PC-3 (cell line): Measurements from ENCODE around the gene HMCN2.

ENCODE experiments used
- EZH2 ChIP-seq: fragments of 300-600 bp; sonication (generic); IDR thresholded peaks from one replicate; pipeline ENCODE4 v1.6.1; 2017; ENCODE audit warnings: antibody characterized with exemption, mild to moderate bottlenecking, low read length; ENCODE audit not compliant: unreplicated experiment
- TF ChIP-seq, protein P1 (sequence below): fragments of 300-600 bp; sonication (generic); conservative IDR thresholded peaks from 2 replicates; pipeline ENCODE4 v1.5.1; 2017; ENCODE audit warnings: antibody characterized with exemption, low read depth, mild to moderate bottlenecking, low read length

DNA sequence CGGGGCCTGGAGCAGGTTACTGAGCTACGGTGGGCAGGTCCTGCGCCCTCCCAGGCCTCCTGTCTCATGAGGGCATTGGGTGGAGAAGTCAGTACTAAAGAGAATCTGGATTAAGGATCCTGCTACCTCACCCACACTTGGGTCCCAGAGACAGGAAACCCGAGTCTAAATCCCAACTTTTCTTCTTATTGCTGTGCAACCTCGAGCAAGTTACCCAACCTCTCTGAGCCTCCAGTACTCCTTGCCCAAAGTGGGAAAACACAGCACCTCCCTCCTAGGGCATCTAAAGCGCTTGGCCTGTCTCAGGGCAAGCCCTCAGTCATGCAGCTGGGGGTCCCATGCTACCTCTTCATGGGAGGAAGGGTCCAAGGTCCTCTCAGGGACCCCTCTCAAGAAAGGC, 207.4 kb downstream of the HMCN2 start:
- TF ChIP-seq, protein P1, sequence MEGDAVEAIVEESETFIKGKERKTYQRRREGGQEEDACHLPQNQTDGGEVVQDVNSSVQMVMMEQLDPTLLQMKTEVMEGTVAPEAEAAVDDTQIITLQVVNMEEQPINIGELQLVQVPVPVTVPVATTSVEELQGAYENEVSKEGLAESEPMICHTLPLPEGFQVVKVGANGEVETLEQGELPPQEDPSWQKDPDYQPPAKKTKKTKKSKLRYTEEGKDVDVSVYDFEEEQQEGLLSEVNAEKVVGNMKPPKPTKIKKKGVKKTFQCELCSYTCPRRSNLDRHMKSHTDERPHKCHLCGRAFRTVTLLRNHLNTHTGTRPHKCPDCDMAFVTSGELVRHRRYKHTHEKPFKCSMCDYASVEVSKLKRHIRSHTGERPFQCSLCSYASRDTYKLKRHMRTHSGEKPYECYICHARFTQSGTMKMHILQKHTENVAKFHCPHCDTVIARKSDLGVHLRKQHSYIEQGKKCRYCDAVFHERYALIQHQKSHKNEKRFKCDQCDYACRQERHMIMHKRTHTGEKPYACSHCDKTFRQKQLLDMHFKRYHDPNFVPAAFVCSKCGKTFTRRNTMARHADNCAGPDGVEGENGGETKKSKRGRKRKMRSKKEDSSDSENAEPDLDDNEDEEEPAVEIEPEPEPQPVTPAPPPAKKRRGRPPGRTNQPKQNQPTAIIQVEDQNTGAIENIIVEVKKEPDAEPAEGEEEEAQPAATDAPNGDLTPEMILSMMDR = no peak
- TF ChIP-seq EZH2 = no peak
